ENCODE measurements around the gene TMA7B. TPM values are rescaled to one million over a fixed set of nuclear protein-coding genes. Genes with fewer than 3 reads are reported as not detected.

TMA7B gene
- total RNA-seq, 1 donor from 2014 or later: not detected

GRCh38 chr22:39940757-39941305 is 19.4 kb upstream of the TMA7B start:
- H3K27me3 ChIP-seq (ENCODE audit: control insufficient read depth, insufficient read depth, low read length): peaks cover 10% of the 10 kb centered on the region
- no peaks in the 10 kb centered on the region for H3K36me3 ChIP-seq (ENCODE audit: control insufficient read depth, insufficient read depth, low read length)
- no peak overlapping the region for H3K4me3 ChIP-seq (ENCODE audit: low read depth, low read length)
- no peak for DNase-seq (ENCODE audit: low read depth)
- no peak for TF ChIP-seq CTCF (IDR thresholded peaks at IDR 0.05; ENCODE audit: insufficient read depth, low read length, poor library complexity, severe bottlenecking)

- DNase-seq (ENCODE audit: low read depth): no peak
- no peak for TF ChIP-seq CTCF (IDR thresholded peaks at IDR 0.05; ENCODE audit: insufficient read depth, low read length, poor library complexity, severe bottlenecking)
- Histone ChIP-seq H3K36me3 (ENCODE audit: control insufficient read depth, insufficient read depth, low read length) (no peaks in the 10 kb centered on the region), H3K27me3 (ENCODE audit: control insufficient read depth, insufficient read depth, low read length) (peaks cover 7% of the 10 kb centered on the region), H3K4me3 (ENCODE audit: low read depth, low read length) (no peak overlapping the region)
Observed at GRCh38 chr22:39941601-39942000, 18.6 kb upstream of the TMA7B start.

GRCh38 chr22:39942439-39943230 is 17.6 kb upstream of the TMA7B start:
- no peaks in the 10 kb centered on the region for H3K36me3 ChIP-seq (ENCODE audit: control insufficient read depth, insufficient read depth, low read length)
- DNase-seq (ENCODE audit: low read depth): no peak
- no peaks in the 10 kb centered on the region for H3K27me3 ChIP-seq (ENCODE audit: control insufficient read depth, insufficient read depth, low read length)
- TF ChIP-seq CTCF (IDR thresholded peaks at IDR 0.05; ENCODE audit: insufficient read depth, low read length, poor library complexity, severe bottlenecking): no peak
- H3K4me3 ChIP-seq (ENCODE audit: low read depth, low read length): no peak overlapping the region

- Histone ChIP-seq H3K27me3 (ENCODE audit: control insufficient read depth, insufficient read depth, low read length) (no peaks in the 10 kb centered on the region), H3K36me3 (ENCODE audit: control insufficient read depth, insufficient read depth, low read length) (no peaks in the 10 kb centered on the region), H3K4me3 (ENCODE audit: low read depth, low read length) (no peak overlapping the region)
- TF ChIP-seq CTCF (IDR thresholded peaks at IDR 0.05; ENCODE audit: insufficient read depth, low read length, poor library complexity, severe bottlenecking): no peak
- no peak for DNase-seq (ENCODE audit: low read depth)
Observed at GRCh38 chr22:39943337-39943736, 16.9 kb upstream of the TMA7B start.

GRCh38 chr22:39943953-39944872 is 16.0 kb upstream of the TMA7B start:
- no peak overlapping the region for H3K4me3 ChIP-seq (ENCODE audit: low read depth, low read length)
- DNase-seq (ENCODE audit: low read depth): no peak
- H3K27me3 ChIP-seq (ENCODE audit: control insufficient read depth, insufficient read depth, low read length): no peaks in the 10 kb centered on the region
- H3K36me3 ChIP-seq (ENCODE audit: control insufficient read depth, insufficient read depth, low read length): no peaks in the 10 kb centered on the region
- TF ChIP-seq CTCF (IDR thresholded peaks at IDR 0.05; ENCODE audit: insufficient read depth, low read length, poor library complexity, severe bottlenecking): no peak

Measured in kidney epithelial cell (primary cell).